ENCODE data around the gene TARS2.
A peak's percentile ranks its signal among the peaks of the same experiment; 100 is the strongest.

The TARS2 gene

DNA sequence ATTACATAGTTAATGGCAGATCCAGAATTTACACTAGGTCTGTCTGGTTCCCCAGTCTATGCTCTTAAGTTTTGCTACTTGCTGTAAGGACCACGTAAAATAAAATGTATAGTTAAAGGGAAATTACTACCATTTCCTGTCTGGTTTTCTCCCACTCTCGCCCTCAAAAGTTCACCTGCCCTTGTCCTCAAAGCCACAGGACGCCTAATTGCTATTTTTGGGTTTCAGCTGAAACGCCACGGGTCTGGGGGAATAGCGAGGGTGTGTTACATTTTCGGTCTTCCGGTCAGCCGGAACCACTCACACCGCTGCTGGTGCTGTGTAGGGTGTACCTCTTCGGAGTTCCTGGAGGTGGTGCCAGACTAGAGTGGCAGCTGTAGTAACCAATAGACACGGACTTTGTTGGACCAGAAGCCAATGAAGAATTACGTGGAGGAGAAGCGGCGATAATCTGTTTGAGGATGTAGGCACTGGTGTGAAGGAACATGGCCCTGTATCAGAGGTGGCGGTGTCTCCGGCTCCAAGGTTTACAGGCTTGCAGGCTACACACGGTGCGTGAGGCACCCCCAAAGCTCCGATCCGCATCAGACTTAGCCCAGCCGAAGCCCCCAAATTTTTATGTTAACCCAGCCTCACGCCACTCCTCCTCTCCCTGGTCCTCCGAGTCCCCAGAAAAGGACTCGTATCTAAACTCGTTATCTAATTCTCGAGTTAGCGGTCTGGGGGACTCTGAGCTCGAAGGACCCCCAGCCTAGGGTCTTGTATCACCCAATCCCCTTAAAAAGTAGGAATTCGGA is at the start of gene TARS2:
Gene TARS2 (plus strand): TSS at position 454 of the 797 bp plus-strand sequence. CDS start 32 bp downstream, at position 486.
- peak; percentile 85 for DNase-seq (ENCODE audit: low spot score)

GRCh38 chr1:150441121-150441520 is 46.1 kb upstream of the TARS2 start:
- no peak for DNase-seq (ENCODE audit: low spot score)

- no peak for DNase-seq (ENCODE audit: low spot score)
Measured at GRCh38 chr1:150444232-150444631, 43.0 kb upstream of the TARS2 start.

- no peak for DNase-seq (ENCODE audit: low spot score)
Measured at GRCh38 chr1:150456146-150456647, 31.0 kb upstream of the TARS2 start.

- peak; percentile 54 for DNase-seq (ENCODE audit: low spot score)
Measured at GRCh38 chr1:150464422-150464826, 22.8 kb upstream of the TARS2 start.

DNA sequence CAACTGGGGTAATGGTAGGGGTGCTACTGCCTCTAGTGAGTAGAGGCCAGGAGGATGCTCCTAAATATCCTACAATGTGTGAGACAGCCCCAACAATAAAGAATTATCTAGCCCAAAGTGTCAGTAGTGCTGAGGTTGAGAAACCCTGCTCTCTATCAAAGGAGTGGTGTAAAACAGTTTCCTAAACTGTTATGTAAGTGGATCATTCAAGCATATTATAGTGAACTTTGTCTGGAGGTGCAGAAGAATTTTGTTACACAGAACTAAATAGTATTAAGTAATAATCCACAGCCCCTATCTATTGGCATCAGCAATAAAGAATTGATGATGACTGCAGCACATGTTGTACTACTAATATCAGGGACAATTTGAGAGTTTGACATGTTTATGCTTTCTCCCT is 20.3 kb upstream of the TARS2 start:
- no peak for DNase-seq (ENCODE audit: low spot score)

DNA sequence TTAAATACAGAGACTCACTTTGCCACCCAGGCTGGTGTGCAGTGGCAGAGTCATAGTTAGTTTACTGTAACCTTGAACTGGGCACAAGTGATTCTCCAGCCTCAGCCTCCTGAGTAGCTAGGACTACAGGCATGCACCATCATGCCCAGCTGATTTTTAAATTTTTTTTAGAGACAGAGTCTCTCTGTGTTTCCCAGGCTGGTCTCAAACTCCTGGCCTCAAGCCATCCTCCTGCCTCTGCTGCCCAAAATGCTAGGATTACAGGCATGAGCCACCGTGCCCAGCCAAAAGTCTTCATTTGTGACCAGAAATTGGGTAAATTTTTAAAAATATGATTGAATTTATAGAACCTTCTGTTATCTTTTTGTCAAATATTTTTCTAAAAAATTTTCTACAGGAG is 17.9 kb upstream of the TARS2 start:
- DNase-seq (ENCODE audit: low spot score) = no peak

DNA sequence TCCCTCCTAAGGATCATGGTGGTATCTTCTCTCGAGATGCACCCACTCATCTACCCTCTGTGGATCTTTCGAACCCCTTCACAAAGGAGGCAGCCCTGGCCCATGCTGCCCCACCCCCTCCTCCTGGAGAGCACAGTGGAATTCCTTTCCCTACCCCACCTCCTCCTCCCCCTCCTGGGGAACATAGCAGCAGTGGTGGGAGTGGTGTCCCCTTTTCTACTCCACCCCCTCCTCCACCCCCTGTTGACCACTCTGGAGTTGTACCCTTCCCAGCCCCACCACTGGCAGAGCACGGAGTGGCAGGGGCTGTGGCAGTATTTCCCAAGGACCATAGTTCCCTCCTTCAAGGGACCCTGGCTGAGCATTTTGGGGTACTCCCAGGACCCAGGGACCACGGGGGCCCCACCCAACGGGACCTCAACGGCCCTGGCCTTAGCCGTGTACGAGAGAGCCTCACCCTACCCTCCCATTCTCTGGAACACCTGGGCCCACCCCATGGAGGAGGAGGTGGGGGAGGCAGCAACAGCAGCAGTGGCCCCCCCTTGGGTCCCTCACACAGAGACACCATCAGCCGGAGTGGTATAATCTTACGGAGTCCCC is 14.5 kb upstream of the TARS2 start:
- no peak for DNase-seq (ENCODE audit: low spot score)

GRCh38 chr1:150473659-150474058 is 13.6 kb upstream of the TARS2 start:
- DNase-seq (ENCODE audit: low spot score) = no peak

GRCh38 chr1:150474869-150475268 is 12.3 kb upstream of the TARS2 start:
- no peak for DNase-seq (ENCODE audit: low spot score)

- no peak for DNase-seq (ENCODE audit: low spot score)
Measured at GRCh38 chr1:150476754-150477153, 10.5 kb upstream of the TARS2 start.

- DNase-seq (ENCODE audit: low spot score) = no peak
Measured at GRCh38 chr1:150477320-150477719, 9.9 kb upstream of the TARS2 start.

DNA sequence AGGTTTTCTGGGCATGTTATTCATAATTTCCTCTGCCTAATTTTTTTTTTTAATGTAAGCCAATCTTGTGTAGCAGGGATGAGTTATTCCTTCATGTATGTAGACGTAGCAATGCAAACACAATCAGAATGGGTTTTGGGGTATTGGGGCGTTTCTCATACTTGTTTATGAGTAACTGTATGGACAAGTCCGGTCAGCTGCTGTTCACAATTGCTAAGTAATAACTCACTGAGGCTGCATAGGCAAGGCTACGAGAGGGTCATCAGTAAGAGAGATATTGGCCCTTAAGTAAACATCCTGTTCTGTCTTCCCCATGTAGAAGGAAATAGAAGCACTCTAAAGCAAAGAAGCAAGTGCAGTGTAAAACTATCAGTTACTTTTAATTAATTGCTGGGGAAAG is 9.5 kb upstream of the TARS2 start:
- no peak for DNase-seq (ENCODE audit: low spot score)

DNA sequence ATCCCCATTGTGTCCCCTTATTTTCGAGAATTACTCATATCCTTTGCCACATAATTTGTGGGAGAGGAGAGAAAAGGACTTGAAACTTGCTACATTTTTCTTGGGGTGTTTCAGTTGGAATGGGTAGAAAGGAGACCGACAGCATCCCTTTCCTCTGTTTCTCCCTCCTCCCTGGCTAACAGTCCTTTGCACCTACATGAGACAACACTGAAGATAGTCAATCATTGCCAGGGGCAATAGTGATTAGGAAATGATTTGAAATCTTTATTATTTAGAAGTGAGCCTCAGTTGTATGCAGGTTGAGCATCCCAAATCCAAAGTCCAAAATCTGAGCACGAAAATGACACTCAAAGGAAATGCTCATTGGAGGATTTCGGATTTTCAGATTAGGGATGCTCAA is 7.8 kb upstream of the TARS2 start:
- no peak for DNase-seq (ENCODE audit: low spot score)

GRCh38 chr1:150479927-150480352 is 7.3 kb upstream of the TARS2 start:
- DNase-seq (ENCODE audit: low spot score) = peak; percentile 54

GRCh38 chr1:150484431-150484830 is 2.8 kb upstream of the TARS2 start:
- no peak for DNase-seq (ENCODE audit: low spot score)

GRCh38 chr1:150484861-150485260 is 2.4 kb upstream of the TARS2 start:
- DNase-seq (ENCODE audit: low spot score) = no peak

DNA sequence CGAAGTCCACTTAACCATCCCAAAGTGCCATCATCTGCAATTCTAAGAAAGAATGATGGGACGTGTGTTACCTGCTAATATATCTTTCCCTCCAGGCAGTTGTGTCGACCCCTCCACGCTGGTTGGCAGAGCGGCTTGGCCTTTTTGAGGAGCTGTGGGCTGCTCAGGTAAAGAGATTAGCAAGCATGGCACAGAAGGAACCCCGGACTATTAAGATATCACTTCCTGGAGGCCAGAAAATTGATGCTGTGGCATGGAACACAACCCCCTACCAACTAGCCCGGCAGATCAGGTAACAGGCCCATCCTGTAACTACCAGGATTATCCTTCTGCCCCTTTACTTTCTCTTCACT is 520 bp downstream of the TARS2 start:
- DNase-seq (ENCODE audit: low spot score) = no peak

DNA sequence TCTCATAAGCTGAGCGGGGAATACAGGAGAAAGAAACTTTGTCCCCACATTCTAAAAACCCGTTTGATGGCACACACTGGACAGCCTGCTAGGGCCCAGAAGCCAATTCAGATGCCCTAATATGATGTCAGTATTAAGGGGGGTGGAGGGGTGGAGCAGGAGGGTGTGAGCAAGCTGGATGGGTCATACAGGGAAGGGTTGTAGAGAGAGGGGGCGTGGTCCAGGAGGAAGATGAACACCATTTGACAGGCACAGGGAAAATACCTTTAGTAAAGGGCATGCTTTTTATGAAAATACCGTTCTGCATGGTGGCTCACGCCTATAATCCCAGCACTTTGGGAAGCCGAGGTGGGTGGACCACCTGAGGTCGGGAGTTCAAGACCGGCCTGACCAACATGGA is 6.0 kb downstream of the TARS2 start:
- DNase-seq (ENCODE audit: low spot score) = no peak

- DNase-seq (ENCODE audit: low spot score) = no peak
Measured at GRCh38 chr1:150498342-150498741, 11.1 kb downstream of the TARS2 start.

DNA sequence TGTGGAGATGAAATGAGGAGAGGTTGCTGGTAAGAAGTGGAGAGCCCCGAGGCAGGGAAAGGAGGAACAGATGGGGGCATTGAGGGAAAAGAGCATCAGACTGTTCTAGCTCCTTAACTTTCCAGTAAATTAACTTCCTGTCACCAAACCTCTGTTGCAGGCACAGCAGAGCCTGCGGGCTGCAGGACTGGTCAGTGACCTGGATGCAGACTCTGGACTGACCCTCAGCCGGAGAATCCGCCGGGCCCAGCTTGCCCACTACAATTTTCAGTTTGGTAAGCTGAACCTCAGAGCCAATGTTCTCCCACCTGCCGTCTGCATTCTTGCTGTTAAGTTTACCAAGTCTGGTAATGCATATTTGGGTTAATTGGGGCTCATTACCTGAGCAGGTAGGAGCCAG is 18.2 kb downstream of the TARS2 start:
- DNase-seq (ENCODE audit: low spot score) = no peak

GRCh38 chr1:150507912-150508864 is 21.0 kb downstream of the TARS2 start, which contains the start of gene ECM1:
Gene ECM1 (plus strand): TSS chr1:150508109. CDS start chr1:150508210, 101 bp downstream.
- DNase-seq (ENCODE audit: low spot score) = no peak
